HUES48 (cell line): ENCODE results near the gene POLR1E.
A peak's percentile ranks its signal among the peaks of the same experiment; 100 is the strongest.
"Not testable (repeated sequence)": the region's sequence is repeated elsewhere in the genome, so short reads cannot be mapped to it uniquely, and the experiment has no call there.

Source experiments
- H3K27ac ChIP-seq: one replicate; pipeline ENCODE4 v1.7.0; 2013; ENCODE audit warnings: low read depth, low read length, inconsistent platforms
- H3K27me3 ChIP-seq: 2 replicates; pipeline ENCODE4 v1.6.1; 2013; ENCODE audit warnings: mild to moderate bottlenecking, low read length; ENCODE audit not compliant: control insufficient read depth, insufficient read depth
- H3K36me3 ChIP-seq: 2 replicates; pipeline ENCODE4 v1.6.1; 2013; ENCODE audit warnings: low read length; ENCODE audit not compliant: control insufficient read depth, insufficient read depth
- H3K4me1 ChIP-seq: 2 replicates; pipeline ENCODE4 v1.6.1; 2013; ENCODE audit warnings: mild to moderate bottlenecking, low read length; ENCODE audit not compliant: control insufficient read depth, insufficient read depth
- H3K4me3 ChIP-seq: 2 replicates; pipeline ENCODE4 v1.5.1; 2013; ENCODE audit warnings: mild to moderate bottlenecking, low read depth, low read length
- H3K9ac ChIP-seq: 2 replicates; pipeline ENCODE4 v1.6.1; 2013; ENCODE audit warnings: mild to moderate bottlenecking, low read depth, low read length, moderate library complexity
- H3K9me3 ChIP-seq: 2 replicates; pipeline ENCODE4 v1.6.1; 2013; ENCODE audit warnings: low read length; ENCODE audit not compliant: control insufficient read depth, insufficient read depth

POLR1E gene

DNA sequence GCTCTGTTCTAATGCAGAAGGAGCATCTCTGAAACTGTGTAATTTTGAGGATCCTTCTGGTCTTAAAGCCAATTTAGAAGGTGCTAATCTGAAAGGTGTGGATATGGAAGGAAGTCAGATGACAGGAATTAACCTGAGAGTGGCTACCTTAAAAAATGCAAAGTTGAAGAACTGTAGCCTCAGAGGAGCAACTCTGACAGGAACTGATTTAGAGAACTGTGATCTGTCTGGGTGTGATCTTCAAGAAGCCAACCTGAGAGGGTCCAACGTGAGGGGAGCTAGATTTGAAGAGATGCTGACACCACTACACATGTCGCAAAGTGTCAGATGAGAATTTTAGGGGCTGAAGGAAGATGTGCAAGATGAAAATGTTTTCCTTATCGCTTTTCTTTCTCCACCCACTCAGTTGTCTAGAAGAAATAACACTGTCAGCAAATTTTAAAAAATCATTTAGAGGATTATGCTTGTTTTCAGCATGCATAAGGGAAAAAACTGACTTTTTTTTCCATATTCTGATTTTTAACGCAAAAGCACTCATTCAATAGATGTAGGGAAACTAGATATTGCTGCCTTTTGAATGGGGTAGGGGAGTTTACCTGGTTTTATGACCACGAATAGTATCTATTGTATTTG lies 7.6 kb upstream of the POLR1E start:
- H3K4me1 ChIP-seq, H3K27ac ChIP-seq, H3K9ac ChIP-seq, H3K36me3 ChIP-seq, H3K27me3 ChIP-seq, H3K4me3 ChIP-seq: not testable (repeated sequence)
- H3K9me3 ChIP-seq: peaks cover 11% of the 10 kb centered on the region

DNA sequence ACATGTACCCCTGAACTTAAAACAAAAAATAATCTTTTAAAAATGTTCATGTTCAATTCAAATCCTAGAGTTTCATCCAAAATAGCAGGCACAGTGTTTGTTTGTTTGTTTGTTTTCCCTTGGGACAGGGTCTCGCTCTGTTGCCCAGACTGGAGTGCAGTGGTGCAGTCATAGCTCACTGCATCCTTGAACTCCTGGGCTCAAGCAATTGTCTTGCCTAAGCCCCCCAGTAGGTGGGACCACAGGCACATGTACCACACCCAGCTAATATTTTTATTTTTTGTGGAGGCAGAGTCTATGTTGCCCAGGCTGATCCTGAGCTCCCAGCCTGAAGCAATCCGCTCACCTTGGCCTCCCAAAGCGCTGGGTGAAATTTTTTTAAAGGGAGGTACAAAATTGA lies 5.0 kb upstream of the POLR1E start:
- Histone ChIP-seq H3K27me3 (no peaks in the 10 kb centered on the region), H3K9ac (no peak overlapping the region), H3K27ac (no peak overlapping the region), H3K4me3 (no peak overlapping the region), H3K4me1 (peaks cover 7% of the 10 kb centered on the region; the same call in 1 of the 2 replicates), H3K36me3 (no peaks in the 10 kb centered on the region), H3K9me3 (no peaks in the 10 kb centered on the region)

DNA sequence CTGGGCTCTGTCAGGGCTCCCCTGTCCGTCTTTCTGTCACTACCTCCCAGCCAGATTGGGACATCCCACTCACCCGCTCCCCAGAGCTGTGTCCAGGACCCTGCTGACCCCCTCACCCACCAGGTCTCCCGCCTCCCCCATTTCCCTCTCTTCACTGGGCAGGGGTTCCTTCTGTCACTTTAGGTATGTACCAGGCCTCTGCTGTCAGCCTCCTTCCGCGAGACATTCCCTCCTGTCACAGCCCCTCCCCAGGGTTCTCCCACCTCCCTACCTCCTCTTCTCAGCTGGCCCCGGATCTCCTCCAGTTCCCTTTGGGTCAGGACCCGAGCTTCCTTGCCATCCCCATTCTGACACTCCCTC lies 488 bp downstream of the POLR1E start:
- no peaks in the 10 kb centered on the region for H3K27me3 ChIP-seq
- peak overlapping the region; percentile 34 for H3K9ac ChIP-seq
- peak overlapping the region; percentile 51 for H3K27ac ChIP-seq
- H3K36me3 ChIP-seq: peaks cover 43% of the 10 kb centered on the region
- H3K4me3 ChIP-seq: peak overlapping the region; percentile 83
- peaks cover 16% of the 10 kb centered on the region for H3K4me1 ChIP-seq
- H3K9me3 ChIP-seq: no peaks in the 10 kb centered on the region

DNA sequence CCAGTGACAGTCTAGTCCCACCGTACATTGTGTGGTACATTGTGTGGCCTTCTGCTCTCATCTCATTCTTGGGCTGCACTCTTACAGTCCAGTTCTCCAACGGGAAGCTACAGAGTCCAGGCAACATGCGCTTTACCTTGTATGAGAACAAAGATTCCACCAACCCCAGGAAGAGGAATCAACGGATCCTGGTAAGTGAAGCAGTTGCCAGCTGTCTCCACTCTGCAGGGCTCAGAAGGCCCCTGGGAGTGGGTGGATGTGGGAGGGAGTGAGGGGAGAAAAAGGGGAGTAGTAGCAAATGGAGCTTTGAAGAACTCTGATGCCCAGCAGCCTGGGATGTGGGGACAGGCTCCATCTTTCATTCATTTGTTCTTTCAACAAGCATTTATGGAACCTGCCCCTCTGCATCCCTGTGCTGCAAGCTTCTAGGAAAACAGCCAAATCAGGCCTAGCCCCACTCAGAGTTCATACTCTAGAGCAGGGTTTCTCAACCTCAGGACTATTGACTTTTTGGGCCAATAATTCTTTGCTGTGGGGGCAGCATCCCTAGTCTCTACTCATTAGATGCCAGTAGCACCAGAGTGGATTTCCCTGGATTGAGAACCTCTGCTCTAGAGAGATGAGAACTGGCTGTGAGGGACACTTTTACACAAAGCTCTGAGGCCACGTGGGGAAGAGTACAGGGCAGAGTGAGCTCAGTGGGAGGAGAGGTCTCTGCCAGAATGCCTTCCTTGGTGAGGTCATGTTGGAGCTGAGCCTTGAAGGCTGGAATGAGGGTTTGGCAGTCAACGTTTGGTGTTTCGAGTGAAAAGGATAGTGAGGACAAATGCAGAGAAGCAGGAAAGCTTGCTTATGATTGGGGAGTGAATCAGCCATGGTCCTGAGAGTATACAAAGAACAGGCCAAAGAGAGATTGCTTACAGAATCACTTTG lies 1.1 kb downstream of the POLR1E start:
- Histone ChIP-seq H3K4me1 (peaks cover 16% of the 10 kb centered on the region), H3K4me3 (peak overlapping the region; percentile 83), H3K9ac (no peak overlapping the region), H3K27ac (no peak overlapping the region), H3K9me3 (no peaks in the 10 kb centered on the region), H3K27me3 (no peaks in the 10 kb centered on the region), H3K36me3 (peaks cover 49% of the 10 kb centered on the region)

DNA sequence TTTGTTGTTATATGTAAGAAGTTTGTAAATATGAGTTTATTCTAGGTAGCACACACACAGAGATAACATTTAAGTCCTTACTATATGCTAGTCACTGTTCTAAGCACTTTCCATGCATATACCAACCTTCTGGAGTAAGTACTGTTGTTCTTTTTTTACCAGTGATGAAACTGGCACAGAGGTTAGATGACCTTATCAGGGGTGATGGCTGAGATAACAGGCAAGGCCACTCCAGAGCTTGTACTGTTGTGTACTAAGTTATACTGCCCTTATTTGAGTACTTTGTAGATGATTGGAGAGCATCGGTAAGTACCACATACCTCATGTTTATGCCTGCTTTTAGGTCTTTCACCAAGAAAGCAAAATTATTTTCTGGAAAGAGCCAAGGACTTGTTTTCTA lies 6.2 kb downstream of the POLR1E start:
- H3K27me3 ChIP-seq: no peaks in the 10 kb centered on the region
- H3K4me1 ChIP-seq: peaks cover 3% of the 10 kb centered on the region
- no peaks in the 10 kb centered on the region for H3K9me3 ChIP-seq
- peaks cover 97% of the 10 kb centered on the region for H3K36me3 ChIP-seq
- no peak overlapping the region for H3K4me3 ChIP-seq
- H3K27ac ChIP-seq: no peak overlapping the region
- no peak overlapping the region for H3K9ac ChIP-seq

DNA sequence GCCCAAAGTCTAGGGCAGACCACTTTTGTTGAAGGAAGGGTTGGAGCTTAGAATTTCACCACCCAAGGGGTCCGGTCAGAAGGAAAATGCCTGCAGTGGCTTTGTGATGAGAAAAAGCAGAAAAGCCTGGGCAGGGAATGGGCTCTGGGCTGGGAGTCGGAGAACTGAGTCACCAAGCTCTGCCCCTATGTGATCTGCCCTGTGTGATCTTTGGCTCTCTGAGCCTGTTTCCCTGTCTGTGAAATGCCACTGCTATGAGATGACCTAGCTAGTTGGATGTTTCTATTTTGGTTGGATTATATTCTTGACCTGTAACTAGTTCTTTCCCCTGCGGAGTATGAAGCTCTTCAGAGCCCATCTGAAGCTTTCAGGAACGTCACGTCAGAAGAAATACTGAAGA lies 9.8 kb downstream of the POLR1E start:
- Histone ChIP-seq H3K27ac (no peak overlapping the region), H3K27me3 (no peaks in the 10 kb centered on the region), H3K36me3 (peaks cover 88% of the 10 kb centered on the region), H3K4me3 (no peak overlapping the region), H3K9me3 (no peaks in the 10 kb centered on the region), H3K9ac (no peak overlapping the region), H3K4me1 (no peaks in the 10 kb centered on the region)

DNA sequence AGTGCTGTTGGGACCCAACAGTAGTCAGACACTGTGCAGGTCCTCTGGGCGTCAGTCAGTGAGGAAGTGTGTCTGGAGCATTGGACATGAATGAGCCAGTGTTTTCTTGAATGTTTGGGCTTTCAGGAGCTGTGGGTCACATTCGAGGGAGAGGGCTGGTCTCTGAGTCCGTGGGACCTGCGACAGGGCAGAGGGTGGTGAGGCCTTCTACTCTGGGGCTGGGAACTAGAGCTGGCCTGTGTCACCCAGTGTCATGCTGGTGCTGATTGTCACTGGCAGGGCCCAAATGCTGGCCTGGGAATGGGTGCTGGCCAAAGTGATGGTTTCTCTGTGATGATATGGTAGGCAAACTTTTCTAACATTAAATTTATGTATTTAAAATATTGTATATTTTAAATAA lies 10.3 kb downstream of the POLR1E start:
- Histone ChIP-seq H3K36me3 (peaks cover 88% of the 10 kb centered on the region), H3K9me3 (no peaks in the 10 kb centered on the region), H3K27ac (no peak overlapping the region), H3K4me1 (no peaks in the 10 kb centered on the region), H3K9ac (no peak overlapping the region), H3K27me3 (no peaks in the 10 kb centered on the region), H3K4me3 (no peak overlapping the region)

DNA sequence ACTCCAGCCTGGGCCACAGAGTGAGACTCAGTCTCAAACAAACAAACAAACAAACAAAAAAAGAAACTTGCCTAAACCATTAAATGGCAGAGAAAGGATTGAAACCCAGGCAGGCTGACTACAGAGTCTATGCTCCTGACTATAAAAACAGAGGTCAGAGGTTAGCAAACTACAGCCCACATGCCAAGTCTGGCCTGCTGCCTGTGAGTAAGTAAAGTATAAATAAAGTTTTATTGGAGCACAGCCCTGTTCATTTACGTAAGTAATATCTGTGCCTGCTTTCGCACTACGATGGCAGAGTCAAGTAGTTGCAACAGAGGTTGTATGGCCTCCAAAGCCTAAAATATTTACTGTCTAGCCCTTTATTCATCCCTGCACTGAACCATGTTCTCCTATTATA lies 11.6 kb downstream of the POLR1E start:
- no peaks in the 10 kb centered on the region for H3K9me3 ChIP-seq
- H3K27ac ChIP-seq: no peak overlapping the region
- H3K27me3 ChIP-seq: no peaks in the 10 kb centered on the region
- peaks cover 88% of the 10 kb centered on the region for H3K36me3 ChIP-seq
- no peak overlapping the region for H3K4me3 ChIP-seq
- no peak overlapping the region for H3K9ac ChIP-seq
- H3K4me1 ChIP-seq: no peaks in the 10 kb centered on the region

DNA sequence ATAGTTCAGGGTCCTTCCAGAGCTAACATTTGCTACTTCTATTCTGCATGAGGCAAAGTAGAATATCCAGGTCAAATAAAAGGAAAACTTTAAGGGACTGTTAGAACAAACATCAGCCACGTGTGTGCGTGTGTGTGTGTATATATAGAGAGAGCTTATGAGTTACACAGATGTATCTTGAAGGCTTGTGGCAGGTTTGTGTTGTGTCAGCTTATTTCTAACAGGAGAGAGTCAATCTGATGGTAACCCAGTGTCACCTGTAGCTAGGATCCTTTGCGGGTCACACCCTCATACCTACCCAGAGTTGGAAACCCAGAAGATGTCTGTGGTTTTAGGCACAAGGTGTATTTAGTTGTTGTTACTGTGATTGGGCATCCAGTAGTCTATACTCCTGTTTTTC lies 12.7 kb downstream of the POLR1E start:
- no peaks in the 10 kb centered on the region for H3K27me3 ChIP-seq
- no peak overlapping the region for H3K9ac ChIP-seq
- no peaks in the 10 kb centered on the region for H3K4me1 ChIP-seq
- H3K36me3 ChIP-seq: peaks cover 88% of the 10 kb centered on the region
- H3K9me3 ChIP-seq: no peaks in the 10 kb centered on the region
- H3K4me3 ChIP-seq: no peak overlapping the region
- H3K27ac ChIP-seq: no peak overlapping the region

DNA sequence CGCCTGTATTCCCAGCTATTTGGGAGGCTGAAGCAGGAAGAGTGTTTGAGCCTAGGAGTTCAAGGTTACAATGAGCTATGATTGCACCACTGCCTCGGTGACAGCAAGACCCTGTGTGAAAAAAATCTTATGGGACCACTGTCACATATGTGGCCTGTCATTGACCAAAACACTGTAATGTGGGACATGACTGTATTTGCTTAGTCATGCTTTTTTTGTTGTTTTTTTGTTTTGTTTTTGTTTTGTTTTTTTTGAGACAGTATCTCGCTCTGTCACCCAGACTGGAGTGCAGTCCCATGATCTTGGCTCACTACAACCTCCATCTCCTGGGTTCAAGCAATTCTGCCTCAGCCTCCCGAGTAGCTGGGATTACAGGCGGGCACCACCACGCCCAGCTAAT lies 13.5 kb downstream of the POLR1E start:
- Histone ChIP-seq H3K27ac (no peak overlapping the region), H3K9me3 (no peaks in the 10 kb centered on the region), H3K4me3 (no peak overlapping the region), H3K4me1 (no peaks in the 10 kb centered on the region), H3K9ac (no peak overlapping the region), H3K36me3 (peaks cover 88% of the 10 kb centered on the region), H3K27me3 (no peaks in the 10 kb centered on the region)

DNA sequence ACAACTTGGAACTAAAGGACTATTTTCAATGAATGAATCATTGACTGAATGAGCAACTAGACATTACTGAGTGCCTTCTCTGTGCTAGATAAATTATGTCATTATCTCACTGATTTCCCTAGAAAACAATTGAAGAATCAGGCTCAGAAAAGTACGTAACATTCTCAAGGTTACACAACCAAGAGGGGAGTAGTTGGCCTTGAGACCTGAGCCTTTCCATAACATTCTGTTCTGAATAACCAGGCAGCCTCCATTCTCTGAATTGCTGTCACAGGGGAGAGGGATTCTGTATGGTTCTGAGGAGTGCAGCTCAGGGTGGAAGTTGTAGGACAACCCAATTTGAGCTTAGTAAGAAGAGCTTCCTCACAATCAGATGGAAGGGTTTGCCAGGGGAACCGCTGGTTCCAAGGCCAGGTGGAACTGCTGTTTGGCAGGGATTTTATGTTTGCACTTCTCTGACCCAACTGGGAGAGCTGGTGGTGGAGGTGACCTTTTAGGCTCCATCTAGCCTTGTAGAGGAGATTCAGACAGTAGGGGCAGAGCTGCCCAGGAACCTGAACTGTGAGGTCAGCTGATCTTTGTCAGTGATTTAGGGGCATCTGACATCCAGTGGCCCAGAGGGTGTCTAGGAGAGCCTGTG lies 16.3 kb downstream of the POLR1E start:
- no peak overlapping the region for H3K27ac ChIP-seq

More for the DNA sequence above, 16.3 kb downstream of the POLR1E start:
- H3K4me3 ChIP-seq: no peak overlapping the region
- H3K36me3 ChIP-seq: peaks cover 84% of the 10 kb centered on the region
- H3K4me1 ChIP-seq: no peaks in the 10 kb centered on the region
- H3K9ac ChIP-seq: no peak overlapping the region
- no peaks in the 10 kb centered on the region for H3K27me3 ChIP-seq
- H3K9me3 ChIP-seq: no peaks in the 10 kb centered on the region
